Measurements from ENCODE around the gene RAB19. TPM values are rescaled to one million over a fixed set of nuclear protein-coding genes. Genes with fewer than 3 reads are reported as not detected.
A peak's percentile ranks its signal among the peaks of the same experiment; 100 is the strongest.

RAB19 gene, protein sequence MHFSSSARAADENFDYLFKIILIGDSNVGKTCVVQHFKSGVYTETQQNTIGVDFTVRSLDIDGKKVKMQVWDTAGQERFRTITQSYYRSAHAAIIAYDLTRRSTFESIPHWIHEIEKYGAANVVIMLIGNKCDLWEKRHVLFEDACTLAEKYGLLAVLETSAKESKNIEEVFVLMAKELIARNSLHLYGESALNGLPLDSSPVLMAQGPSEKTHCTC
- total RNA-seq (1 to 10 TPM; 2.5 to 3.2 TPM), polyA plus RNA-seq (1 to 10 TPM; 1.6 to 2.1 TPM)

DNA sequence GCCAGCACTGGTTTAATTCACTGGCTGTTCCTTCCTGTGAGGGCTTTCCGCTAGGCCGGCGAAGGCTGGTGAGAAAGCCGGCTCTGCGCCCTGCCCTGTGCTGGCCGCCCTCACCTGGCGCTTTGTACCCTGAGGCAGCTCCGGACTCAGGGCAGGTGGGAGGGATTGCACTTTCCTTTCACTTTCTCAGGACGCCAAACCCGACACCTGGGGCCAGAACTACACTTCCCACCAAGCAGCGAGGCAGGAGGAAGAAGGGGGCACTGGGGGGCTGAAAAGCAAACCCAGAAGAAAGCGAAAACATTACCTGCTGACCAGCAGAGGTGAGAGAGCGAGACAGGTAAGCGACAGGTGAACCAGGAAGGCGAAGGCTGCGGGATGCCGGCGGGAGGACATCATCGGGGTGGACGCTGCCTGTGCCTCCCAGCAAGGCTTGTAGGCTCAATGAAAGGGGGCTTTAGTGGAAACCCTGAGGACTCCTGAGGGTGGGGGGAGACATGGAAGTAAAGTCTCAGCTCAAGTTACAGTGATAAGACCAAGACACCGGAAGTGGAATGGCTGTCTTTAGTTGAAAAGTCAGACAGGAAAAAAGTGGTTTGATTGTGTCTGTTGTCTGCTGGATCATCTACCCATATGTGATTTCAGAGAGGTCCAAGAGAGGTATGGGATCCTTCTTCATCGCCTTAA, at the start of gene RAB19:
Gene RAB19, plus strand, starts transcription at position 181 of the 687 bp plus-strand sequence. CDS start 3,589 bp downstream, outside the sequence.
- peak within 1 kb of the TSS; percentile 94 to 99 (median 98) for H3K4me3 Mint-ChIP-seq
- H3K4me1 Mint-ChIP-seq = peaks cover 13 to 22% (median 18%) of the 10 kb centered on the region in 4 donors
- POLR2A ChIA-PET (ENCODE audit: partially characterized antibody) = interaction anchor here (0.6 to 1.4 kb wide), 5 partner anchors 14 to 227 kb away, joined by 3 to 8 read pairs (median 4); partner anchors contain the start of gene MKRN1
- H3K27me3 ChIP-seq (ENCODE audit: insufficient read depth, low read length) = no peaks in the 10 kb centered on the region
- DNase-seq = peak; percentile 42 to 52 (median 50)
- H3K9me3 ChIP-seq (ENCODE audit: control insufficient read depth in 1 of 2, low read length in 2 of 2) = no peaks in the 10 kb centered on the region
- peak within 1 kb of the TSS; percentile 74 to 92 for H3K4me3 ChIP-seq (ENCODE audit: low read length in 2 of 2)
- H3K27ac ChIP-seq (ENCODE audit: low read depth, low read length) = peak within 1 kb of the TSS; percentile 63
- H3K4me1 ChIP-seq (ENCODE audit: insufficient read depth, low read length) = peaks cover 8% of the 10 kb centered on the region
- H3K36me3 ChIP-seq (ENCODE audit: insufficient read depth, low read length) = no peaks in the 10 kb centered on the region
- peak within 1 kb of the TSS; percentile 89 to 99 (median 96) for H3K27ac Mint-ChIP-seq
- H3K36me3 Mint-ChIP-seq = peaks cover 6 to 10% of the 10 kb centered on the region in 2 donors
- CTCF ChIA-PET (ENCODE audit: partially characterized antibody) = no interaction called here
- intact Hi-C loops (cut with micrococcal nuclease) = loop anchor here (2.0 to 10.0 kb wide), 2 partner anchors 75 to 611 kb away; partner anchors contain the start of genes MKRN1 and MRPS33
- no peaks in the 10 kb centered on the region for H3K27me3 Mint-ChIP-seq
- no peaks in the 10 kb centered on the region for H3K9me3 Mint-ChIP-seq

DNA sequence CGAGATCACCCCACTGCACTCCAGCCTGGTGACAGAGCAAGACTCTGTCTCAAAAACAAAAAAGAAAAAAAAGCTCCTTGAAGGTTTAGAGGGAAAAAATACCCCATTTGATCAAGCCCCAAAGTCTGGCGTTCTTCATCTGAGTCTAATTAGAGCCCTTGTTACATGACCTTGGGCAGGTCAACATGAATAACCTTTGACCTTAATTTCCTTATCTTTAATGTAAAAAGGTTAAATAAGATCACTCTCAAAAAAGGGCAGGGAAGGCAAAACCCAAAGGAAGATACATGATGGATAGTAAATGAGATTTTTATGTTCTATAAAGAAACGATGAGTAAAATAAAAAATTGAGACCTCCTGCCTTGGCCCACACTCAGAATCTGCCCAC, 45.8 kb upstream of the RAB19 start:
- H3K27me3 ChIP-seq (ENCODE audit: insufficient read depth, low read length) = no peaks in the 10 kb centered on the region
- ChIA-PET CTCF (ENCODE audit: partially characterized antibody) (no interaction called here), POLR2A (ENCODE audit: partially characterized antibody) (no interaction called here)
- Mint-ChIP-seq H3K27me3 (no peaks in the 10 kb centered on the region), H3K9me3 (no peaks in the 10 kb centered on the region), H3K4me3 (peak overlapping the region in 6 of 8 donors; percentile 23 to 93 (median 90)), H3K36me3 (peaks cover 20% of the 10 kb centered on the region in 2 donors), H3K4me1 (peaks cover 20 to 29% (median 24%) of the 10 kb centered on the region in 4 donors), H3K27ac (peak overlapping the region; percentile 59 to 94 (median 86))
- H3K27ac ChIP-seq (ENCODE audit: low read depth, low read length) = peak overlapping the region; percentile 42
- no peaks in the 10 kb centered on the region for H3K9me3 ChIP-seq (ENCODE audit: control insufficient read depth in 1 of 2, low read length in 2 of 2)
- DNase-seq = no peak
- no peak overlapping the region for H3K4me3 ChIP-seq (ENCODE audit: low read length in 2 of 2)
- intact Hi-C loops (cut with micrococcal nuclease) = loop anchor here (2.0 to 10.0 kb wide), 3 partner anchors 41 to 135 kb away; partner anchors contain the start of gene SLC37A3
- peaks cover 5% of the 10 kb centered on the region for H3K36me3 ChIP-seq (ENCODE audit: insufficient read depth, low read length)
- H3K4me1 ChIP-seq (ENCODE audit: insufficient read depth, low read length) = peaks cover 23% of the 10 kb centered on the region

DNA sequence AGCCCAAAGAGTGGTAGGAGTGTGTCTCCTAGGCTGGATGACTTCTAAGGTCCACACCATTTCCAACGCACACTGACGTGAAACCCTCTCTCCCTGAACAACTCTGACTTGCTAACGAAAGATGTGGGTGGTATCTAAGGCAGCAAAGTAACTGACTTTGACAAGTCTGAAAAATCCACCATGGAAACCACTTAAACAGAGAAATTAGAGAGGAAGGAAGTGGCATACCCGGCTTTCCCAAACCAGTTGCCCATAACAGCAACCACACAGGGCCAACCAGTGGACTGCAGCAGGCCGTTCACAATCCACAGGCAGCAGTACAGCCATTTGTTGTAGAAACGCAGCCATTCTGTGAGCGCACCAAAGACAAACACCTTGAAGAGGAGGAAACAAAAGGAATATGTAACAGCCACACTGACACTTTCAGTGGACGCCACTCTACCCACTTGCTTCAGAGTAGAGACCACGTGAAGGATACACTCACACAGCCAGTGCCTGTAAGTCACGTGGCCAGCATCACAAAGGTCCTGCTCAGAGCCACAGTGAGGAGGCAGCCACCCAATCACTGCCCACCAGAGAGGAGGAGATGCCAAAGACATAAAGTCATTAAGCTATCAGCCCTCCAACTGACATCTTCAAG, 45.3 kb upstream of the RAB19 start:
- Histone ChIP-seq H3K4me1 (ENCODE audit: insufficient read depth, low read length) (peaks cover 23% of the 10 kb centered on the region), H3K36me3 (ENCODE audit: insufficient read depth, low read length) (peaks cover 5% of the 10 kb centered on the region), H3K9me3 (ENCODE audit: control insufficient read depth in 1 of 2, low read length in 2 of 2) (no peaks in the 10 kb centered on the region), H3K4me3 (ENCODE audit: low read length in 2 of 2) (peak overlapping the region in 1 of 2 donors; percentile 9), H3K27me3 (ENCODE audit: insufficient read depth, low read length) (no peaks in the 10 kb centered on the region), H3K27ac (ENCODE audit: low read depth, low read length) (peak overlapping the region; percentile 42)
- no peaks in the 10 kb centered on the region for H3K9me3 Mint-ChIP-seq
- H3K36me3 Mint-ChIP-seq = peaks cover 16 to 18% of the 10 kb centered on the region in 2 donors
- POLR2A ChIA-PET (ENCODE audit: partially characterized antibody) = interaction anchor here (1.5 kb wide), 2 partner anchors 18 to 120 kb away, joined by 5 to 6 read pairs; no protein-coding TSS in a partner anchor
- DNase-seq = peak in 4 of 5 donors; percentile 16 to 41 (median 20)
- H3K27me3 Mint-ChIP-seq = no peaks in the 10 kb centered on the region
- CTCF ChIA-PET (ENCODE audit: partially characterized antibody) = interaction anchor here (1.3 to 2.2 kb wide), 2 partner anchors 85 to 133 kb away, joined by 3 to 5 read pairs; no protein-coding TSS in a partner anchor
- H3K4me1 Mint-ChIP-seq = peaks cover 20 to 29% (median 24%) of the 10 kb centered on the region in 4 donors
- peak overlapping the region; percentile 59 to 94 (median 86) for H3K27ac Mint-ChIP-seq
- intact Hi-C loops (cut with micrococcal nuclease) = loop anchor here (2.0 to 10.0 kb wide), 3 partner anchors 40 to 134 kb away; partner anchors contain the start of gene SLC37A3
- peak overlapping the region; percentile 85 to 96 (median 90) for H3K4me3 Mint-ChIP-seq

DNA sequence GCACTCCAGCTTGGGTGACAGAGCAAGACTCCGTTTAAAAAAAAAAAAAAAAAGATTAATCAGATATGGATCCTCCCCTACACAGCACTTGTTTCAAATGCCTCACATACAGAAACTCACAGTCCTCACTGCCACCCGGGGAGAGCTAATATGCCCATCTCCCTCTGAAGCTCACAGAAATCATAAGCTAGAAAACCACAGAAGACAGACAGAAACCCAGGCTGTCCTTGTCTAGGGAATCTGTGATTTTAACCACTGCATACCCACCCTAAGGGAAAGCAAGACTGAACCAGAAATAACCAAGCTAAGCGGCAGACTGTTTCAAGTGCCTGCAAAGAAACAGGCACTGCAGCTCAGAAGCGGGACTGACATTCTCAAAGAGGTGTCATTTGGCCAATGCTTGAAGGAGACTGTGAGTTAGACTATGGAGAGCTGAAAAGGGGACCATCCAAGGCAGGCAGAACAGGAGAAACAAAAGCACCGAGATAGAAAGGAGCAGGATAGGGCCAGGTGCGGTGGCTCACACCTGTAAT, 43.1 kb upstream of the RAB19 start:
- ChIA-PET CTCF (ENCODE audit: partially characterized antibody) (interaction anchor here (0.6 to 2.2 kb wide), 4 partner anchors 15 to 131 kb away, joined by 3 to 5 read pairs (median 4); no protein-coding TSS in a partner anchor), POLR2A (ENCODE audit: partially characterized antibody) (interaction anchor here (1.0 kb wide), 1 partner anchor 15 kb away, joined by 5 read pairs; no protein-coding TSS in a partner anchor)
- Mint-ChIP-seq H3K4me1 (peaks cover 20 to 29% (median 24%) of the 10 kb centered on the region in 4 donors), H3K27ac (peak overlapping the region; percentile 72 to 90 (median 83)), H3K4me3 (peak overlapping the region in 4 of 8 donors; percentile 0 to 63 (median 53)), H3K36me3 (peaks cover 11% of the 10 kb centered on the region in 2 donors), H3K27me3 (no peaks in the 10 kb centered on the region), H3K9me3 (no peaks in the 10 kb centered on the region)
- no peaks in the 10 kb centered on the region for H3K9me3 ChIP-seq (ENCODE audit: control insufficient read depth in 1 of 2, low read length in 2 of 2)
- no peak overlapping the region for H3K4me3 ChIP-seq (ENCODE audit: low read length in 2 of 2)
- H3K4me1 ChIP-seq (ENCODE audit: insufficient read depth, low read length) = peaks cover 23% of the 10 kb centered on the region
- peaks cover 7% of the 10 kb centered on the region for H3K36me3 ChIP-seq (ENCODE audit: insufficient read depth, low read length)
- no peak for DNase-seq
- intact Hi-C loops (cut with micrococcal nuclease) = no loop called here
- H3K27me3 ChIP-seq (ENCODE audit: insufficient read depth, low read length) = no peaks in the 10 kb centered on the region
- H3K27ac ChIP-seq (ENCODE audit: low read depth, low read length) = no peak overlapping the region

- no peaks in the 10 kb centered on the region for H3K27me3 Mint-ChIP-seq
- no peaks in the 10 kb centered on the region for H3K27me3 ChIP-seq (ENCODE audit: insufficient read depth, low read length)
- H3K36me3 Mint-ChIP-seq = peaks cover 26 to 29% of the 10 kb centered on the region in 2 donors
These were observed 39.0 kb upstream of the RAB19 start for GRCh38 chr7:140364819-140365218.

DNA sequence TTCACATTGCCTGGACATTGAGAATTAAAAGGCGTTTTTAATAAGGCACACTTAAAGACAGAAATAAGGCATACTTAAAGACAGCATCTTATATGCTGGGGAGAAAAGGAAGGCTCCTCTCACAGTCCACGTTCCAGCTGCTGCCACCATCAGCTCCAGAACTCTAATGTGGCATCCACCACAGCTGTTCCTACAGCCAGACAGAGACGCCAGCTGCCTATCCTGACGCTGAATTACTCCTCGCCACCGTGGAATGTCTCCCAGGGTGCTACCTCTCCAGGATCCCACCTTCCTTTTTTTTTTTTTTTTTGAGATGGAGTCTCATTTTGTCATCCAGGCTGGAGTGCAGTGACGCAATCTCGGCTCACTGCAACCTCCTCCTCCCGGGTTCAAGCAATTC, 36.3 kb upstream of the RAB19 start:
- Mint-ChIP-seq H3K4me1 (peaks cover 0 to 5% (median 2%) of the 10 kb centered on the region in 4 donors), H3K27me3 (no peaks in the 10 kb centered on the region), H3K36me3 (peaks cover 25 to 26% of the 10 kb centered on the region in 2 donors), H3K27ac (no peak overlapping the region), H3K4me3 (no peak overlapping the region), H3K9me3 (no peaks in the 10 kb centered on the region)
- no peaks in the 10 kb centered on the region for H3K27me3 ChIP-seq (ENCODE audit: insufficient read depth, low read length)
- H3K9me3 ChIP-seq (ENCODE audit: control insufficient read depth in 1 of 2, low read length in 2 of 2) = no peaks in the 10 kb centered on the region
- CTCF ChIA-PET (ENCODE audit: partially characterized antibody) = no interaction called here
- peaks cover 11% of the 10 kb centered on the region for H3K36me3 ChIP-seq (ENCODE audit: insufficient read depth, low read length)
- no peak for DNase-seq
- no peak overlapping the region for H3K27ac ChIP-seq (ENCODE audit: low read depth, low read length)
- no peak overlapping the region for H3K4me3 ChIP-seq (ENCODE audit: low read length in 2 of 2)
- H3K4me1 ChIP-seq (ENCODE audit: insufficient read depth, low read length) = no peaks in the 10 kb centered on the region
- POLR2A ChIA-PET (ENCODE audit: partially characterized antibody) = no interaction called here
- intact Hi-C loops (cut with micrococcal nuclease) = no loop called here

More at GRCh38 chr7:140364819-140365218, 39.0 kb upstream of the RAB19 start:
- CTCF ChIA-PET (ENCODE audit: partially characterized antibody) = interaction anchor here (0.5 kb wide), 1 partner anchor 224 kb away, joined by 3 read pairs; no protein-coding TSS in a partner anchor
- no peak for DNase-seq
- no peak overlapping the region for H3K4me3 ChIP-seq (ENCODE audit: low read length in 2 of 2)
- no peaks in the 10 kb centered on the region for H3K9me3 Mint-ChIP-seq
- no peak overlapping the region for H3K4me3 Mint-ChIP-seq
- H3K4me1 ChIP-seq (ENCODE audit: insufficient read depth, low read length) = peaks cover 6% of the 10 kb centered on the region
- H3K9me3 ChIP-seq (ENCODE audit: control insufficient read depth in 1 of 2, low read length in 2 of 2) = no peaks in the 10 kb centered on the region
- intact Hi-C loops (cut with micrococcal nuclease) = no loop called here
- peaks cover 5 to 14% (median 9%) of the 10 kb centered on the region in 4 donors for H3K4me1 Mint-ChIP-seq
- H3K27ac ChIP-seq (ENCODE audit: low read depth, low read length) = no peak overlapping the region
- POLR2A ChIA-PET (ENCODE audit: partially characterized antibody) = no interaction called here
- peaks cover 11% of the 10 kb centered on the region for H3K36me3 ChIP-seq (ENCODE audit: insufficient read depth, low read length)
- H3K27ac Mint-ChIP-seq = peak overlapping the region in 1 of 7 donors; percentile 13
